Skin epidermis (tissue), 12 donors: Measurements from ENCODE around the gene GCKR.
"Not testable (repeated sequence)": the region's sequence is repeated elsewhere in the genome, so short reads cannot be mapped to it uniquely, and the experiment has no call there.

Experiments used
- H3K27ac ChIP-seq, 21 experiments: fragments of 200-600 bp; sonication (generic) in 11 of 21; one replicate each; pipeline ENCODE4 v1.5.0; 2020; ENCODE audit warnings: mild to moderate bottlenecking in 3 of 21, inconsistent platforms in 2 of 21, moderate library complexity in 2 of 21
- H3K4me3 ChIP-seq, 7 experiments: fragments of 200-600 bp; sonication (generic) in 2 of 7; one replicate each; pipeline ENCODE4 v1.5.0; 2020; ENCODE audit warnings: inconsistent platforms in 2 of 7, mild to moderate bottlenecking in 2 of 7, moderate library complexity in 1 of 7

The GCKR gene

DNA sequence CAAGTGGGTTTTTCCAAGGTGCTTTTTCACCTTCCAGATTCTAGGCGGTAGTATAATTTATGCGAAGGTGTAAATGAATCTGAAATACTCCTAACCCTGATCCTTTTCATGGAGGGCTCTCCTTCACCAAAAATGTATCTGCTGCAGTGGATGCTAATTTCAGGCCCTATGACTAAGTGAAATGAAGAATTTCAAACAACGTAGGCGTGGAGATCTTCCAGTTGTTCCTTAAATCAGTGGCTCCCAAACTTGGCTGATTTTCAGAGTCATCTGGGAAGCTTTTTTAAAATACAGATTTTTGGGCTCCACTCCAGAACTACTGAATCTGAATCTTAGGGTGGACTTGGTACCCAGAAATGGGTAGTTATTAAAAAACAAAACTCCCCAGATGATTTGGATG, 5.5 kb downstream of the GCKR start:
- H3K27ac ChIP-seq: no peak overlapping the region

DNA sequence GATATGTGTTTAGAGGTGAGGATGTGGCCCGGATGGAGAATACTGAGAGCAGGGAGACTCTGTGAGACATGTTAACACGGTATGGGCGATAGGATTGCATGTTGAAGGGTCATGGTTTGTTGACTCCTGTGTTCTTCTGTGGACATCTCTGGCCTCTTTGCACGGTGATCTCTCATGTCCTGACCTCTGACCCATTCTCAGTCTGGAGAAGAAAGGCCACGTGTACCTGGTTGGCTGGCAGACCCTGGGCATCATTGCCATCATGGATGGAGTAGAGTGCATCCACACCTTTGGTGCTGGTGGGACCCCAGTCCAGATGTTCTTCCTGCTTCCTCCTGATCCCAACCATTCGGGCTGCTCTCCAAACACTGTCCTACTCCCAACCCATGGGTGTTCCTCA, 9.9 kb downstream of the GCKR start:
- no peak overlapping the region for H3K4me3 ChIP-seq
- H3K27ac ChIP-seq: no peak overlapping the region

More for the DNA sequence above, 5.5 kb downstream of the GCKR start:
- H3K4me3 ChIP-seq: no peak overlapping the region

GRCh38 chr2:27507293-27507692, 10.7 kb downstream of the GCKR start:
- H3K4me3 ChIP-seq: no peak overlapping the region
- H3K27ac ChIP-seq: no peak overlapping the region

DNA sequence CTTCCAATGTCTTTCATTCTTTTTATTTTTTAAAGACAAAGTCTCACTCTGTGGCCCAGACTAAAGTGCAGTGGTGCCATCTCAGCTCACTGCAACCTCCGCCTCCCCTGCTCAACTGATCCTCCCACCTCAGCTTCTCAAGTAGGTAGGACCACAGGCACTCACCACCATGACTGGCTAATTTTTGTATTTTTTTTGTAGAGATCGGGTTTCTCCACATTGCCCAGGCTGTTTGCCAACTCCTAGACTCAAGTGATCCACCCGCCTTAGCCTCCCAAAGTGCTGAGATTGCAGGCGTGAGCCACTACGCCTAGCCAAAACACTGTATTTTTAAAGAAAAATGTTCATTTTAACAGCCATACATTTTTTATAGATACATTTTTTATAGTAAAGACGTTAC, 12.7 kb downstream of the GCKR start:
- Histone ChIP-seq H3K4me3 (no peak overlapping the region), H3K27ac (no peak overlapping the region)

DNA sequence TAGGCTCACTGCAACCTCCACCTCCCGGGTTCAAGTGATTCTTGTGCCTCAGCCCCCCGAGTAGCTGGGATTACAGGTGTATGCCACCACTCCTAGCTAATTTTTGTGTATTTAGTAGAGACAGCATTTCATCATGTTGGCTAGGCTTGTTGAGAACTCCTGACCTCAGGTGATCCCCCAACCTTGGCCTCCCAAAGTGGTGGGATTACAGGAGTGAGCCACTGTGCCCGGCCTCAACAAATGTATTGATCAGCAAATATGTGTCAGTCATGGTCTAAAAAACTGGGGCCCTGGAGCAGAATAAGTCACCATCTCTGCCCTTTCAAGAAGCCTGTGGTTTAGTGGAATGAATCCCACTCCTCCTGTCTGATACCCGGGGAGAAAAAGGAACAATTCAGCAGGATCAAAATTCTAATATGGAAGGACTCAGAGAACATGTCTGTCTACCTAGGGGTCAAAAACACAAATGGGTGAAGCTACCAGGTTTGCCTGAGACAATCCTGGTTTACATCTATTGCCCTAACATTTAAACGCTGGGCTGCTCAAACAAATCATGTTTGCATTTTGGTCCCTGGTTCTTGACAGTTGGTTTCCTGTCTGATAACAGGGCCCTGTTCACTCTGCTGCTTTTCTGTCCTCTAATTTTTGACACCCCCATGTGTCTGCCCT, 21.6 kb downstream of the GCKR start:
- Histone ChIP-seq H3K4me3 (no peak overlapping the region), H3K27ac (no peak overlapping the region)

- Histone ChIP-seq H3K4me3 (no peak overlapping the region), H3K27ac (no peak overlapping the region)
These were observed 22.1 kb downstream of the GCKR start for GRCh38 chr2:27518782-27519113.

DNA sequence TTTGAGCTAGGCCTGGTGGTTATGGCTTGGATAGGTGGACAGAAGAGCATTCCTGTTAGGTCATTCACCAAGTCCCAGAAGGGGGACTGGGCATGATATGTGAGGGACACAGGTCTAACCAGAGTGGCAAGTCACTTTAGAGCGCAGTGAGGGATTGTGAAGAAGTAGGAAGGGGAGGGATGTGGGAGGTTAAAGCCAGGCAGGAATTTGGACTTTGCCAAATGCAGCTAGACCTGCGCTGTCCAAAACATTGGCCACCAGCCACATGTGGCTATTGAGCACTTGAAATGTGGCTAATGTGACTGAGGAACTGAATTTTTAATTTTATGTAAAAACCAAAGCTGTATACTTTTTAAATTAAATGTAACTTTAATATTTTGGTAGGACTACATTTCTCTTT, 23.7 kb downstream of the GCKR start:
- Histone ChIP-seq H3K4me3 (no peak overlapping the region), H3K27ac (no peak overlapping the region)

DNA sequence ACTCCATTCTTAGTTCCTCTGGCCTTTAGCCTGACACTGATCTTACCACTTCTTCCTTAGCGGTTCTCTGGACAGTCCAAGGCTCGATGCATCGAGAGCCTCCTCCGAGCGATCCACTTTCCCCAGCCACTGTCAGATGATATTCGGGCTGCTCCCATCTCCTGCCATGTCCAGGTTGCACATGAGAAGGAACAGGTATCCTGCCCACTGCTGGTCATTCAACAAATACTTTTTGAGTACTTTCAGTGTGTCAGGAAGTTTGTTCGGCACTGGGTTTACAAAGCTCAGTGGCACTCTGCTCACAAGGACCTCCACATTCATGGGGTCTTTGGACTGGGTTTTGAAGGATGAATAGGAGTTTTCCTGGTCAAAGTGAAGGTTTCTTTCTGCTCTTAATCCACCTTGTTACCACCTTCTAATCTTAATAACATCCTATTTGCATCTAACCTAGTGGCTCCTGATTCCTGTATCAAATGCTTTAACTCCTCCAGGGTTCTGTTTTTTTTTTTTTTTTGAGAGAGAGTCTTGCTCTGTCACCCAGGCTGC, 25.8 kb downstream of the GCKR start:
- H3K4me3 ChIP-seq: no peak overlapping the region
- H3K27ac ChIP-seq: no peak overlapping the region

GRCh38 chr2:27527182-27527581, 30.5 kb downstream of the GCKR start:
- no peak overlapping the region for H3K27ac ChIP-seq
- H3K4me3 ChIP-seq: no peak overlapping the region

DNA sequence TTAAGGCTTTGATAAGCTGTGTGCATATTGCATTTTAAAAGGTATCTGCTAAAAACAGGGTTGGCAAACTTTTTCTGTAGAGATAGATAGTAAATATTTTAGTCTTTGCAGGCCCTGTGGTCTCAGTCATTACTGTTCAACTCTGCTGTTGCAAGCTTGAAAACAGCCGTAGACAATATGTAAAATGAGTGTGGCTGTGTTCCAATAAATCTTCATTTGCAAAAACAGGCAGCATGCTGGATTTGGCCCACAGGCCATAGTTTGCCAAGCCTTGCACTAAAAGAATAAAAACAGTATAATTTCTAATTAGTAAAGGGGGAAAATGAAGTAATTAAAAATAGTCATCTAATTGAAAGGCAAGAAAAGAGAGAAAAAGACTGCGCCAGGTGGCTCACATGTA, 35.3 kb downstream of the GCKR start:
- Histone ChIP-seq H3K27ac (no peak overlapping the region), H3K4me3 (no peak overlapping the region)

- Histone ChIP-seq H3K27ac (no peak overlapping the region), H3K4me3 (no peak overlapping the region)
These were observed 40.6 kb downstream of the GCKR start for GRCh38 chr2:27537287-27537686.

DNA sequence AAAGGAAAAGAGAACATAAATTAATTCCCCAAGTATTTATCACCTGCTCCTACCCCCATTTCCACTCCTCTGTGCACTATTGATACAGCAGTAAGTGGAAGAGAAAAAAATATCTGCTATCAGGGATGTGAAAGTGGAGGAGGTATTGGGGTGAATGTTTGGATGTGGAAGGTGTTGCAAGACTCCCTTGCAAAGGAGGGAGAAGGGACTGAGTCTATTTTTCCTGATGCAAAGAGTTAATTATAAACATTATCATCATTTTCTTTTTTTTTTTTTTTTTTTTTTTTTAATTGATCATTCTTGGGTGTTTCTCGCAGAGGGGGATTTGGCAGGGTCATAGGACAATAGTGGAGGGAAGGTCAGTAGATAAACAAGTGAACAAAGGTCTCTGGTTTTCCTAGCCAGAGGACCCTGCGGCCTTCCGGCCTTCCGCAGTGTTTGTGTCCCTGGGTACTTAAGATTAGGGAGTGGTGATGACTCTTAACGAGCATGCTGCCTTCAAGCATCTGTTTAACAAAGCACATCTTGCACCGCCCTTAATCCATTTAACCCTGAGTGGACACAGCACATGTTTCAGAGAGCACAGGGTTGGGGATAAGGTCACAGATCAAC, 42.3 kb downstream of the GCKR start:
- H3K4me3 ChIP-seq, H3K27ac ChIP-seq: not testable (repeated sequence)

- H3K27ac ChIP-seq, H3K4me3 ChIP-seq: not testable (repeated sequence)
These were observed 43.0 kb downstream of the GCKR start for GRCh38 chr2:27539649-27540048.

GRCh38 chr2:27544143-27544821, 47.6 kb downstream of the GCKR start:
- no peak overlapping the region for H3K27ac ChIP-seq
- H3K4me3 ChIP-seq: no peak overlapping the region

GRCh38 chr2:27545348-27546141, 48.9 kb downstream of the GCKR start:
- Histone ChIP-seq H3K27ac (no peak overlapping the region), H3K4me3 (no peak overlapping the region)

- Histone ChIP-seq H3K27ac (no peak overlapping the region), H3K4me3 (no peak overlapping the region)
These were observed 52.7 kb downstream of the GCKR start for GRCh38 chr2:27549303-27549702.

DNA sequence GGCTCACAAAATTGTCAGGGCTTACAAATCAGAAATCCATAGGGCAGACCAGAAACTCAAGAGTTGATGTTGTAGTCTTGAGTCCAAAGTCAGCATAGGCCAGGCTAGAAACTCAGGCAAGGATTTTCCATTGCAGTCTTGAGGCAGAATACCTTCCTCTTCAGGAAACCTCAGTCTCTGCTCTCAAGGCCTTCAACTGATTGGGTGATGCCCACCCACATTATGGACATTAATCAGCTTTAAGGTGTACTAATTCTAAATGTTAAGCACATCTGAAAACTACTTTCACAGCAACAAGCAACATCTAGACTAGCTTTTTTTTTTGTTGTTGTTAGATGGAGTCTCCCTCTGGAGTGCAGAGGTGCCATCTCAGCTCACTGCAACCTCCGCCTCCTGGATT, 54.9 kb downstream of the GCKR start:
- H3K4me3 ChIP-seq: no peak overlapping the region
- H3K27ac ChIP-seq: no peak overlapping the region

DNA sequence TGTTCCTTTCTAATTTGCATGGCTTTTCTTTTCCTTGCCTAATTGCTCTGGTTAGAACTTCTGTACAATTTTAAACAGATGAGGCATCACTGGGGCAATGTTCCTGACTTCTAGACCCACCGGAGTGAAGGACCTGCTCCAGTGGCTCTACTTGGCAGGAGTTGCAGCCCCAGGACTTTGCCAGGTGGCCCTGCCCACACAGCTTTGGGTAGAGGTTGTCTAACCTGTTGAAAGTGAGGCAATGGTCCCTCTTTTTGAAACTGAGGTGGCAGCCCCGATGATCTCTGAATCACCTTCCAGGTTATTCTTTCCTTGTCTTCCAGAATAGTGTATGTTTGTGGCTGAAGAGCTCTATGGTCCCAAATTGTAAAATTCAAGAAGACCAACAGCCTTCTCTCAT, 56.3 kb downstream of the GCKR start:
- H3K4me3 ChIP-seq: no peak overlapping the region
- no peak overlapping the region for H3K27ac ChIP-seq

- not testable (repeated sequence) for H3K27ac ChIP-seq, H3K4me3 ChIP-seq
These were observed 57.8 kb downstream of the GCKR start for GRCh38 chr2:27554451-27554850.

GRCh38 chr2:27559228-27559627, 62.6 kb downstream of the GCKR start:
- Histone ChIP-seq H3K27ac (no peak overlapping the region), H3K4me3 (no peak overlapping the region)

DNA sequence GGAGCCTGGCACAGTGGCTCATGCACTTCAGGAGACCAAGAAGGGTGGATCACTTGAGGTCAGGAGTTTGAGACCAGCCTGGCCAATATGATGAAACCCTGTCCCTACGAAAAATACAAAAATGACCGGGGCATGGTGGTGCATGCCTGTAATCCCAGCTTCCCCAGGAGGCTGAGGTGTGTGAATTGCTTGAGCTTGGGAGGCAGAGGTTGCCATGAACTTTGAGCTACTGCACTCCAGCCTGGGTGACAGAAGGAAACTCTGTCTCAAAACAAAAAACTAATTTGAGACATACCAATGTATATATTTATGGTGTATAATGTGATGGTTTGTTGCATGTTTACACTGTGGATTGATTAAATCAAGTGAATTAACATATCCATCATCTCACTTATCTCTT, 64.4 kb downstream of the GCKR start:
- Histone ChIP-seq H3K4me3 (no peak overlapping the region), H3K27ac (no peak overlapping the region)
